SK-N-SH treated with all-trans-retinoic acid at 6 μM for 48 hours (cell line): ENCODE results near the gene OR4K2.

Source experiments
- ATAC-seq: fragments of 200-7000 bp; cut with Tn5 transposase; 3 replicates; pipeline ENCODE4 v1.9.1; 2020; ENCODE audit warnings: mild to moderate bottlenecking, moderate library complexity
- ARNTL ChIP-seq: fragments of 450-650 bp; formaldehyde crosslinking; IDR thresholded peaks from 2 replicates; pipeline ENCODE4 v1.5.0; 2020; ENCODE audit warnings: low read depth, mild to moderate bottlenecking, moderate library complexity, borderline replicate concordance
- BACH2 ChIP-seq: fragments of 250-450 bp; sonication (Bioruptor Pico); IDR thresholded peaks from 2 replicates; pipeline ENCODE4 v1.9.0; 2021; ENCODE audit warnings: mild to moderate bottlenecking, borderline replicate concordance
- CSDC2 ChIP-seq: fragments of 250-450 bp; sonication (Bioruptor Pico); IDR thresholded peaks from 2 replicates; pipeline ENCODE4 v1.5.0; 2020; ENCODE audit warnings: mild to moderate bottlenecking, moderate library complexity
- OSR1 ChIP-seq: fragments of 250-450 bp; sonication (Bioruptor Pico); IDR thresholded peaks from 2 replicates; pipeline ENCODE4 v1.8.0; 2022; ENCODE audit warnings: moderate library complexity, mild to moderate bottlenecking, inconsistent platforms
- PATZ1 ChIP-seq: fragments of 250-450 bp; sonication (Bioruptor Pico); IDR thresholded peaks from 2 replicates; pipeline ENCODE4 v1.8.0; 2020; ENCODE audit warnings: mild to moderate bottlenecking, moderate library complexity, borderline replicate concordance
- RARB ChIP-seq: fragments of 250-450 bp; sonication (Bioruptor Pico); IDR thresholded peaks from 2 replicates; pipeline ENCODE4 v1.8.0; 2021; ENCODE audit warnings: mild to moderate bottlenecking, moderate library complexity
- SNAI2 ChIP-seq: fragments of 250-450 bp; sonication (Bioruptor Pico); IDR thresholded peaks from 2 replicates; pipeline ENCODE4 v1.5.0; 2020; ENCODE audit warnings: mild to moderate bottlenecking, moderate library complexity
- TOX ChIP-seq: fragments of 250-450 bp; sonication (Bioruptor Pico); IDR thresholded peaks from 2 replicates; pipeline ENCODE4 v1.8.0; 2021; ENCODE audit warnings: mild to moderate bottlenecking, moderate library complexity, borderline replicate concordance
- ZC3H10 ChIP-seq: fragments of 250-450 bp; sonication (Bioruptor Pico); IDR thresholded peaks from 2 replicates; pipeline ENCODE4 v1.5.1; 2021; ENCODE audit warnings: mild to moderate bottlenecking, moderate library complexity
- TF ChIP-seq, protein P1 (sequence below): fragments of 250-450 bp; sonication (Bioruptor Pico); IDR thresholded peaks from 2 replicates; pipeline ENCODE4 v1.5.1; 2021; ENCODE audit warnings: mild to moderate bottlenecking, moderate library complexity
- TF ChIP-seq, protein P2 (sequence below): fragments of 250-450 bp; sonication (Bioruptor Pico); IDR thresholded peaks from 2 replicates; pipeline ENCODE4 v1.8.0; 2021; ENCODE audit warnings: low read depth, mild to moderate bottlenecking, moderate library complexity, borderline replicate concordance

OR4K2 gene

GRCh38 chr14:19930617-19931016, 55.7 kb downstream of the OR4K2 start, which contains the start of gene OR4K1:
TSS of gene OR4K1 (plus strand) at chr14:19930917. CDS start at chr14:19935667, 4,750 bp downstream.
- no peak for ATAC-seq
- no peak for TF ChIP-seq BACH2 (CRISPR knock-in tag)
- TF ChIP-seq SNAI2 = no peak
- no peak for TF ChIP-seq ARNTL (CRISPR knock-in tag)
- TF ChIP-seq, protein P1, sequence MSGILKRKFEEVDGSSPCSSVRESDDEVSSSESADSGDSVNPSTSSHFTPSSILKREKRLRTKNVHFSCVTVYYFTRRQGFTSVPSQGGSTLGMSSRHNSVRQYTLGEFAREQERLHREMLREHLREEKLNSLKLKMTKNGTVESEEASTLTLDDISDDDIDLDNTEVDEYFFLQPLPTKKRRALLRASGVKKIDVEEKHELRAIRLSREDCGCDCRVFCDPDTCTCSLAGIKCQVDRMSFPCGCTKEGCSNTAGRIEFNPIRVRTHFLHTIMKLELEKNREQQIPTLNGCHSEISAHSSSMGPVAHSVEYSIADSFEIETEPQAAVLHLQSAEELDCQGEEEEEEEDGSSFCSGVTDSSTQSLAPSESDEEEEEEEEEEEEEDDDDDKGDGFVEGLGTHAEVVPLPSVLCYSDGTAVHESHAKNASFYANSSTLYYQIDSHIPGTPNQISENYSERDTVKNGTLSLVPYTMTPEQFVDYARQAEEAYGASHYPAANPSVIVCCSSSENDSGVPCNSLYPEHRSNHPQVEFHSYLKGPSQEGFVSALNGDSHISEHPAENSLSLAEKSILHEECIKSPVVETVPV (CRISPR knock-in tag) = no peak
- no peak for TF ChIP-seq TOX (CRISPR knock-in tag)
- TF ChIP-seq OSR1 = no peak
- TF ChIP-seq ZC3H10 = no peak
- TF ChIP-seq RARB (CRISPR knock-in tag) = no peak
- no peak for TF ChIP-seq PATZ1
- TF ChIP-seq, protein P2, sequence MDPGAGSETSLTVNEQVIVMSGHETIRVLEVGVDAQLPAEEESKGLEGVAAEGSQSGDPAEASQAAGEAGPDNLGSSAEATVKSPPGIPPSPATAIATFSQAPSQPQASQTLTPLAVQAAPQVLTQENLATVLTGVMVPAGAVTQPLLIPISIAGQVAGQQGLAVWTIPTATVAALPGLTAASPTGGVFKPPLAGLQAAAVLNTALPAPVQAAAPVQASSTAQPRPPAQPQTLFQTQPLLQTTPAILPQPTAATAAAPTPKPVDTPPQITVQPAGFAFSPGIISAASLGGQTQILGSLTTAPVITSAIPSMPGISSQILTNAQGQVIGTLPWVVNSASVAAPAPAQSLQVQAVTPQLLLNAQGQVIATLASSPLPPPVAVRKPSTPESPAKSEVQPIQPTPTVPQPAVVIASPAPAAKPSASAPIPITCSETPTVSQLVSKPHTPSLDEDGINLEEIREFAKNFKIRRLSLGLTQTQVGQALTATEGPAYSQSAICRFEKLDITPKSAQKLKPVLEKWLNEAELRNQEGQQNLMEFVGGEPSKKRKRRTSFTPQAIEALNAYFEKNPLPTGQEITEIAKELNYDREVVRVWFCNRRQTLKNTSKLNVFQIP (CRISPR knock-in tag) = no peak
- no peak for TF ChIP-seq CSDC2 (CRISPR knock-in tag)
